HG02885 (cell line): ENCODE measurements around the gene NLRC5.
"Not testable (repeated sequence)": the region's sequence is repeated elsewhere in the genome, so short reads cannot be mapped to it uniquely, and the experiment has no call there.

Experiments
- ATAC-seq: cut with Tn5 transposase; IDR thresholded peaks from one replicate; pipeline ENCODE4 v1.9.1; 2021; ENCODE audit warnings: mild to moderate bottlenecking; ENCODE audit not compliant: unreplicated experiment, poor library complexity

Gene NLRC5

DNA sequence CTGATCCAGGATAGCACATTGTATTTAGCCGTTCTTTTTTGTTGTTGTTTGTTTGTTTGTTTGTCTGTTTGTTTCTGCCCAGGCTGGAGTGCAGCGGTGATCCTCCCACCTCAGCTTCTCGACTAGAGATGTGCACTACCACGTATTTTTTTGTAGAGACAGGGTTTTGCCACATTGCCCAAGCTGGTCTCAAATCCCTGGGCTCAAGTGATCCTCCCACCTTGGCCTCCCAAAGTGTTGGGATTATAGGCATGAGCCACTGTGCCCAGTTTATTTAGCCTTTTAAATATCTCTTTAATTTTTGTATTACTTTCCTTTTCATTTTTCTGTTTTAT is 9.2 kb upstream of the NLRC5 start:
- no peak for ATAC-seq

DNA sequence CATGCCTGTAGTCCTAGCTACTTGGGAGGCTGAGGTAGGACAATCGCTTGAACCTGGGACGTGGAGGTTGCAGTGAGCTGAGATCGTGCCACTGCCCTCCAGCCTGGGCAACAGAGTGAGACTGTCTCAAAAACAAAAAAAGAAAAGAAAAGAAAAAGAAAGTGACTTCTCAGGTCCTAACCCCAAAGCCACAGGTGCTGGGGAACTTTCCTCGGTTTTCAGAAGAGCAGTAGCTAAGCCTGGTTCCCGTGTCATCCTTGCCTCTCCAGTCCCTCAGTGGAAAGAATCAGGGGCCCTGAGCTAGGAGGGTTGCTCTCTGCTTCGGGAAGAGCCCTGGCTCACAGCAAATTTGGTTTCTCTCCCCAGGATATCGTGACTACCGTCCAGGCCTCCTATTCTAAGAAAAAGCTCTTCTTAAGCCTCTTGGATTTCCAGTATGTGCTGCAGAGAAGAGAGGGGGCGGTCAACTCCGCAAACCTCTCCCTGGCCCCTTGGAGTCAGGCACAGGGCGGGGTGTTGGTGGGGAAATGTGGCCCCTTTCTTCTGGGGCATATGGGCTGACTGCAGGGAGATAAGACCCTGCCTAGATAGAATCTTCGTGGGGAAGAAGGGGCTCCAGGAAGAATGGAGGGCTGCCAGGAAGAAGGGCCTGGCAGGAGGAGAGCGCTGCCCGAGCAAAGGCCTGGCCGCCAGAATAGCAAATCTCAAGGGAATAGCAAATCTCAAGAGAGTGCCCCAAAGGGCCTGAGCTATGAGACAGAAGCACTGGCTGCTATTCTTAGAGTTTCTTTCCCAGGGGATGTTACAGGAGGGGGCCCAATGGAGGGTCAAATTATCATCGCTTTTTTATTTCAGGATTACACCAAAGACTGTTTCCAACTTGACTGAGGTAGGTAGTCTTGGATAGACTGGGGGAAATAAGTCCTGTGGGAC is 8.3 kb upstream of the NLRC5 start:
- ATAC-seq = no peak

DNA sequence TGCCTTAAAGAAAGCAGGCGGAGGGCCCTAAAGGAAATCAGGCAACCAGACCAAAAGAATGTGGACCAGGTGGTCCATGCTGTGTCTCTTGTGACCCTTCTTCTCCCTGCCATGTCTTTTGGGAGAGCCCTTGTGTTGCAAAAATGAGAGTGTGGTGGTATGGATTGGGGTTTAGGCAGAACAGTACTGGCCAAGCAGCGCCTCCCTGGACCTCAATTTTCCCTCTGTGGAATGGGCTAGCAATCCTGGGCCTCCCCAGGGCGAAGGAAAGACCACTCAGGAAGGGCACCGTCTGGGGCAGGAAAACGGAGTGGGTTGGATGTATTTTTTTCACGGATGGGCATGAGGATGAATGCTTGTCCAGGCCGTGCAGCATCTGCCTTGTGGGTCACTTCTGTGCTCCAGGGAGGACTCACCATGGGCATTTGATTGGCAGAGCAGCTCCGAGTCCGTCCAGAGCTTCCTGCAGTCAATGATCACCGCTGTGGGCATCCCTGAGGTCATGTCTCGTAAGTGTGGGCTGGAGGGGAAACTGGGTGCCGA is 7.6 kb upstream of the NLRC5 start:
- no peak for ATAC-seq

DNA sequence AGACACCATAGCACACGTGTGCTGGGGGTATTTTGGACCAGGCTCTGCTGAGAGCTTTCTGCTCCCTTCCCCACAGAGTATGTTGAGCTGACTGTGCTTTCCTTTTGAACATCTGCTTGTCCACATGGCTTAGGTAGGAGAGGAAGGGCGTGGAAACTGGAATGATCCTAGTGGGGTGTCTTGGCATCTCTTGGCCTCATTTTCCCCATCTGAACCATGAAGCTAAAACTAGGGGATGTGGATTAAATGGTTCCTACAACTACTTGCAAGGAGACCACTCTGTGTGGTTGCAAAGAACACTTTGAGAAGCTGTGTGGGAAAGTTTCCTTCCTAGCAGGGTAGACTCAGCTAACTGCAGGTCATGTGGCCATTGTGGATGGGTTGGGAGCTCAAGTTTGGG is 6.7 kb upstream of the NLRC5 start:
- no peak for ATAC-seq

DNA sequence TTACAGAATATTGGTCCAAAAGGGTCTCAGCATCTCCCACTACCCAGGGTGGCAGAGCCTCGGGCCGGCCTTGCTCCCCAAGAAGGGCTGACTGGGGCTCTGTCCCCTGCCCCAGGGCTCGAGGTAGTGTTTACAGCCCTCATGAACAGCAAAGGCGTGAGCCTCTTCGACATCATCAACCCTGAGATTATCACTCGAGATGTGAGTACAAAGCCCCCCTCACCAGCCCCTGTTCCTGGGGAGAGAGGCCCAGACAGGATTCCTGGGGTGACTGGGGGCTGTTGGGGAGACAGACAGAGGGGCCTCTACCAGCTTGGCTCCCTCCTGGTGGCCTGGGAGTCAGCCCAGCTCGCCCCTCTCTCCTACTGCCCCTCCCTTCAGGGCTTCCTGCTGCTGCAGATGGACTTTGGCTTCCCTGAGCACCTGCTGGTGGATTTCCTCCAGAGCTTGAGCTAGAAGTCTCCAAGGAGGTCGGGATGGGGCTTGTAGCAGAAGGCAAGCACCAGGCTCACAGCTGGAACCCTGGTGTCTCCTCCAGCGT is 6.1 kb upstream of the NLRC5 start:
- no peak for ATAC-seq

DNA sequence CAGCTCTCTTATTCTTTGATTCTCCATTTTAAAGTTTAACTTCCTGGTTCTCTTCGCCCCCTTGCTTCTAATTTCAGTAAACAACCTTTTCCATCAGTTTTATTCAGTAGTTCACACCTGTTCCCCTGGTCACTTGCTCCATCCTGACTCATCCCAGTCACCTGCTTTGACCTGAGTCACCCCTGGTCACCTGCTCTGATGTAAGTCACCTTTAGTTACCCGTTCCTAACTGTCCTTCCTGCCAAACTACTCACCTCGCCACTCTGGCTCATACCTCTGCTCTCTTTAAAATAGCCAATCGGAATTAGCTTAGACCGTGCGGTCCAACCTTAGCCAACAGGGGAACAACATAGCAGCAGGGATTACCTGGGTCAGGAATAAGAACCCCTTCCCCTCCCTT is 4.7 kb upstream of the NLRC5 start:
- ATAC-seq = no peak

DNA sequence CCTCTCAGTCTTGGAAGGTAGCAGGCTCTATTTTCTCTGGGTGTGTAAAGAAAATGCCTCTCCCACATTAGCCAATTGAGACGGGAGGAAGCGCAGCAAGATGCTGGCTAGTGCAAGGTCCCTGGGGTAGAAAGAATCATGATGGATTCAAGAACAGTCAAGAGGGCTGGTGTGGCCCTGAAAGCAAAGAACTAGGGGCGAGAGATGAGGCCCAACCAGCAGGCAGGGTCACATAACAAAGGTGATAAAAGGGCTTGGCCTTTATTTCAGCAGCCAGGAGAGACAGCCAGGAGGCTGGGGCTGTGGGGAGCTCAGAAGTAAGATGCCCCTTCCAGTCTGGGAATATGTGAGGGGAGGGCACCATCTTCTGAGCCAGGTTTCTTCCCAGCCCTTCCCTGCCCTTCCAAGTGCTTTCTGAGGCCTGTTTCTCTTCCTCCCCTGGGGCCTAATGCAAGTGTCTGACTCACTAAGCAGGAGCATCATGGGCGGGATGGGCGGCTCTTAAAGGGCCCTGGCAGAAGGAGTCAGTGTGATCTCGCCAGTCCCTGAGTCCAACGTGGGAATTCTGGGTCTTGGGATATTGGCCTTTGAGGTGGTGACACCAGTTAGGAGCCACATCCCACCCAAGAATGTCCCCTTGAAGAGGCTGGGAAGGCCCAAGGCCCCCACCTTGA is 3.9 kb upstream of the NLRC5 start:
- ATAC-seq = no peak

DNA sequence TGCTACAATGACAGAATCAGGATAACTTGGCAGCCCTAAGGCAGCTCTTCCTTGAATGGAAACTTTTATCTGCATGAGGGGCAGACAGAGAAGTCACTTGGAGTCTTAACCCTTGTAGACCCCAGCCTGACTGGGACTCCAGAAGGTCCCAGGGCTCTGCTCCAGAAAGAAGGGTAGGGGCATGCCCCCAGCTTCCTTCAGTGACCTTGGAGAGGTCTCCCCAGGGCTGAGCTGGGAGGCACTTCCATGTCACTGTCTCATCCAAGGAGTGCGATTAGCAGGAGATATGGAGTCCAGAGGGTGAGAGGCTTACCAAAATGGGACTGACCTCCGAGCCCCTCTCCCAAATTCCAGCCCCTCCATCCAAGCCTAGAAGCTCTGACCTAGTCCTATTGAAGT is 3.4 kb upstream of the NLRC5 start:
- no peak for ATAC-seq

DNA sequence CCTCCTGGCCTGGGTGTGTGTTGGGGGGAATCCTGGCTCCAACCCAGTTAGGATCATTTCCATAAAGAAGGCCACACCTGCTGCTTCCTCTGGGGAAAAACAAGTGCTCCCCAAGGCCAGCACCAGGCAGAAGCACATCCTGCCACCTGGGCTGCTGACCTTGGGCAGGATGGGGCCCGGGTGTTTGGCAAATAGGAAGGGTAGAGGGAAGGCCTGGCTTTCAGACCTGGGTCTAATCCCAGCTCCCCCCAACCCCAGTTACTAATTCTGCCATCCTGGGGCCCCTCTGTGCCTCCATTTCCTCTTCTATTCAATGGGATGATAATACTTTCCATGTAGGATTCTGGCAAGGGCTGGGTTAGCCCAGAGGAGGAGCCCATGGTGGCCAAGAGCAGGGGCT is 3.0 kb upstream of the NLRC5 start:
- no peak for ATAC-seq

DNA sequence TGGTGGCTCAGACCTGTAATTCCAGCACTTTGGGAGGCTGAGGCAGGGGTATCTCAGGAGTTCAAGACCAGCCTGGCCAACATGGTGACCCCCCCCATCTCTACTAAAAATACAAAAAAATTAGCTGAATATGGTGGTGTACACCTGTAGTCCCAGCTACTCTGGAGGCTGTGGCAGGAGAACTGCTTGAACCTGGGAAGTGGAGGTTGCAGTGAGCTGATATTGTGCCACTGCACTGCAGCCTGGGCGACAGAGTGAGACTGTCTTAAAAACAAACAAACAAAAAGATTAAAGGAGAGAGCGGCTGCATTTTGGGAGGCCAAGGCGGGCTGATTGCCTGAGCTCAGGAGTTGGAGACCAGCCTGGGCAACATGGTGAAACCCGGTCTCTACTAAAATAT is 2.4 kb upstream of the NLRC5 start:
- ATAC-seq = not testable (repeated sequence)

DNA sequence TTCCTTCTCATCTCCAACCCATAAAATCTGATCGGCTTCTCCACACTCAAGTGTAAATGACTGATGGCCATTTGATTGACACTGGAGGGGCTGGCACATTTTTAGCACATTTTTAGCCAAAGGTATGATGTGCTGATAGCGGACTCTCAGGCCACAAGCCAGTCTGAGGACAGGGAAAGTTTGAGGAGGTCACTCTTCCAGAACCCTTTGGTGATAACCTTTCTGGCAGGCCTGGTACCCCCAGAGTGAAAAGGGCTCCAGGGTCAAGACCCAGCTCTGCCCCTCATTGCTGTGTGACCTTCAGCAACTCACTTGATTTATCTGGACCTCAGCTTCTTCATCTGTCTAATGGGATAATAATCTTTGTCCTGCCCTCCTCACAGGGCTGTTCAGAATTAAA is 1.7 kb upstream of the NLRC5 start:
- ATAC-seq = no peak

DNA sequence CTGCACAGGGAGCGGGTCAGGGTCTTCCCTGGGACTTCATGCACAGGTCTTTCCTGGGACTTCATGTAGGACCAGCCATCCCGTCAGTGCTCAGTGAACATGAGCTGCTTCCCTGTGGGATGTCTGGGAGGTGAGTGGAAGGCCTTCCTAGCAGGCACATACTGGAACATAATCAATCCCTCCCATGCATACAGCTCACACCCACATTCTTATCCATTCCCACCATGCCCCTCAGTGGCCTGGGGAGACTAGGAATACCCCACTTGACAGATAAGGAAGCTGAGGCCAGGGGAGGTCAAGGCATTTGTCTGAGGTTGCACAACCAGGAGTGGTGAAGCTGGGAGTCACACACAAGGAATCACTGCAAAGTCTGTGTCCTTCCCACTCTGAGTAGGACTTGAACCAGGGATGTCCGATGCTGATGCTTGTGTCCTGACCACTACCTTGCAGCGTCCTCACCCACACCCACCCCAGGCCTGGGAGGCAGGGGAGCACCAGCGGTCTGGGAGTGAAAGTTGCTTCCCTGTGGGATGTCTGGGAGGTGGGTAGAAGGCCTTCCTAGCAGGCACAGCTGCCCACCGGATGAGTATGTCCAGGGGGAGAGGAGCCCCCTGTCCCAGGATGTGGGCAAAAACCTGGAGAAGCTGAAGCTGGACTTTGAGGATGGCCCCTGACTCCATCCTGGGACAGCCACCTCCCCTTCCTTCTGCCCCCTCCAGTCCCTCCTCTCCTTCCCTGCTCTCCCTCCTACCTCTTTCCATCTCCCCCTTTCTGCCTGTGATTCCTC is 1.0 kb upstream of the NLRC5 start:
- no peak for ATAC-seq

DNA sequence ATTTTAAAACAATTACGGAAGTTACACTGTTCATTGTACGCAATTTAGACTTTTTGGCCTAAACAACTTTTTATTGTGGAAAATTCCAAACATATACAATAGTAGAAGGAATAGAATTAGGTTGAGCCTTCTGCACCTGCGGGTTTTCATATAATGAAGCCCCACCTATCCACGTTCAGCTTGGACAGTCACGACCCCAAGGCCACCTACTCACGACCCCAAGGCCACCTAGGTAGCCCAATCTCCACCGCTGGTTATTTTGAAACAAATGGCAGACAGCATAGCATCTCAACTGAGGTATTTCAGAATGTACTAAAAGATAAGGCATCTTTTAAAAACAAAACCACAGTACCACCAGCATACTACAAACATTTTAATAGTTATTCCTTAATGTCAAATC is 631 bp downstream of the NLRC5 start:
- no peak for ATAC-seq

DNA sequence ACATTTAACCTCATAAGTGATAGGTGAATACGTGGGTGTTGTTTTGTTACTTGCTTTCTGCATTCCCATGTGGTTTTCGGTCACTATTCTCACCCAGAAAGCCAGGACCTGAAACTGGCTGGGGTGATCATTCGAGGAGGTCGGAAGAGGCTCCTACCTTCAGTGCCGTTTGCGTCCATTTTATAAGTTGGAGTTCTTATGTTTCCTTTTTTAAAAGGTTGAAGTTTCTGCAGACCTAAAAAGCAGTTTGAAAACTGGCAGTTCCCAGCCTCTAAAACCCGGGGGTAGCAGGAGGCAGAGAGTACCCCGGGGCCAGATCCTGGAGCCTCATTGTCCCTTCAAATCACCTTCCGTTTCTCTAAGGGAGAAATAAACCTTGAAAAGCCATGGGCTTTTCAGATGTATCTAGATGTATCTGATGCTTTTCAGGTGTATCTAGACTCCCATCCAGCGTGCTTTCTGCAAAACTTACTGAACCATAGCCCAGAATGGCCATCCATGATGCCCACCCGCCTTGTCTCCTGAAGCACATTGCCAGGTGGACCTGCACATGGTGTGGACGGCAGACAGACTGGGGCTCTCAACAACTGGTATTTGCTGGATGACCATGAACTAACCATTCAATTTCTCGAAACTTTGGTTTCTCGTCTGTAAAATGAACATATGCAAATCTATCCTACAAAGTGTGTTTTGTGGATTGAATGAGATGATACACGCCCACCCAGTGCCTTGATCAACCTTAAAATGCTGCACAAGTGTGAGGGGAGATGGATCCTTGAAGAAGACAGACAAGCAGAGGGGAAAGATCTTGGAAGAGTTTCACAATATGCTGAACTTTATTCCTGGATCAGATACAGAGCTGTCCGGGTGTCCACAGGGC is 1.3 kb downstream of the NLRC5 start:
- ATAC-seq = no peak

DNA sequence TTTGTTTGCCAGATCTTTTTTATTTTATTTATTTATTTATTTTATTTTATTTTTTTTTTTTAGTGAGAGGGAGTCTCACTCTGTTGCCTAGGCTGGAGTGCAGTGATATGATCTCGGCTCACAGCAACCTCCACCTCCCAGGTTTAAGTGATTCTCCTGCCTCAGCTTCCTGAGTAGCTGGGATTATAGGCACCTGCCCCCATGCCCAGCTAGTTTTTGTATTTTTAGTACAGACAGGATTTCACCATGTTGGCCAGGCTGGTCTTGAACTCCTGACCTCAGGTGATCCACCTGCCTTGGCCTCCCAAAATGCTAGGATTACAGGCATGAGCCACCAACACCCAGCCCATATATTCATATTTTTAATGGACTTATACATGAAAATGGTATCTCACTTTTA is 3.1 kb downstream of the NLRC5 start:
- ATAC-seq = not testable (repeated sequence)

DNA sequence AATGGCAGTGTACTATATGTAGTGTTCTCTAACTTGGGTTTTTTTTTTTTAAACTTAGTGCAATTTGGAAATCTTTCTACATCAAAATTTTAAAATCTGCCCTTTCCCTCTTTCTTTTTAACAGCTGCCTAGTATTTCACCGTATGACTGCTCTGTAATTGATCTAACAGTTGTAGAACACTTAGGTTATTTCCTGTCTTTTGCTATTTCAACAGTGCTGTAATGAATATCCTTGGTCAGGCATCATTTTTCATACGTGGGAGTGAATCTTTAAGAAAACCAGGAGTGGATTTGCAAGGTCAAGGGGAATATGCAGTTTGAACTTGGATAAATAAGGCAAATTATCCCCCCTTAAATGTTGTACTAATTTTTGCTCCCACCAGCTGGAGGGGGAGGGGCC is 3.8 kb downstream of the NLRC5 start:
- ATAC-seq = no peak

DNA sequence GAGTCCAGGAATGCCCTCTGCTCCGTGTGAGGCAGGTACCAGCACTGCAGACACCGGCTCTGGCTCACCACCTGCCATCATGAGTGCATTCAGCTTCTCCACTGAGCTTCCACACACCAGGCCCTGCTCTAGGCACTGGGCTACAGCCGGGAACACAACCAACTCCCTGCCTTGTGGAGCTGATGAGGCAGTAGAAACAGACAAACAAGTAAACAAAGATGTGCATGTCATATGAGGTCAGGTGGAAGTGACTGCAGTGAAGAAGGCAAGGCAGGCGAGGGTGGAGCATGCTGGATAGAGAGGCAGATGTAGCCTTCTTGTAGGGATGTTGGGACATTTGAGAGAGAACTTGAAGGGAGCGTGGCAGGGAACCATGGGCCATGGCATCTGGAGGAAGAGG is 5.0 kb downstream of the NLRC5 start:
- no peak for ATAC-seq

DNA sequence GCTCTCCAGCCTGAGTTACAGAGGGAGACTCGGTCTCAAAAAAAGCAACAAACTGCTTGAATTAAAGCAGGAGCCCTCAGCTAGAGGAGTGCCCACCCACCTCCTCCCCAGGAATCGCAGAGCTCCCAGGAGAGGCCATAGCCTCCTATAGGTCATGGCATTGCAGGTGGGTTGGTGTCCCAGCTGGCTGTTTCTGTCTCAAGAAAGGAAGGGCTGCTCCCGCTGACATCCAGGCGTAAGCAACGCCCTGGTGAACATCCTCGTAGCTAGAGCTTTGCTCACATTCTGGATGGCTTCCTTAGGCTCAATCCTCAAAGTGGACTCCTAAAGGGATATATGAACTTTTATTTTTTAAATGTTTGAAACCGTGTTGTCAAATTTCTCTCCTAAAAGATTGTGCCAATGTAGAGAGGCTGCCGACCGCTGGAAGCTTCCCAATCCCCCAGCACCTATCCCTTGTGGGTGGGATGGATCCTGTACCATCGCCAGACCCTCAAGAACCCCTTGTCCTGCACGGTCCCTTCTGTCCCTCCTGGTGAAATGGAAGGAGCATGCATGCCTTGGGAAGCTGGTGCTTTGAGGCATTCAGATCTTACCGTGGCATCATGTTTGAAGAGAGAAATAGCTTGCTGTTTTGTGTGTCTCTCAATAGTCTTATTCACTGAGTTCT is 5.9 kb downstream of the NLRC5 start:
- no peak for ATAC-seq

DNA sequence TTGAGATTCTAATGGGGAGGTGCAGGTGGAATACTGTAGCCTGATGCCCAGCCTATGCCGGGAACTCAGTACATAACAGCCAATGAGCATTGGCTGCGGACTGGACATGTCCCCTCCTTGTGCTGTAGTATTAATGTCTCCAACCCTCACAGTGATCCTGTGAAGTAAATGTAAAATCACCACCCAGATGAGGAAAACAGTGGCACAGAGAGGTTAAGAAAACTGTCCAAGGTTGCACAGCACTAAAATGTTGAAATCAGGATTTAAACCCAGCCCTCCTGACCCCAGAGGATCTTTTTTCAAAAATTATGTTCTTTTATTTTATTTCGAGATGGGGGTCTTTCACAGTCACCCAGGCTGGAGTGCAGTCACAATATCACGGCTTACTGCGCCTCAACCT is 7.9 kb downstream of the NLRC5 start:
- no peak for ATAC-seq
